Hematopoietic multipotent progenitor cell treated with erythropoietin and hydrocortisone succinate and interleukin-3 and kit ligand, for 15 days (in vitro differentiated cells): Measurements from ENCODE around the gene PRLH.
"Not testable (repeated sequence)": the region's sequence is repeated elsewhere in the genome, so short reads cannot be mapped to it uniquely, and the experiment has no call there.

Experiments used
- DNase-seq: peaks from one replicate; pipeline ENCODE4 v3.0.0-alpha.2; 2015; ENCODE audit warnings: low spot score

PRLH gene

GRCh38 chr2:237583385-237584295 is 17.3 kb downstream of the PRLH start:
- no peak for DNase-seq

GRCh38 chr2:237585590-237586221 is 19.3 kb downstream of the PRLH start:
- no peak for DNase-seq

- no peak for DNase-seq
Observed at GRCh38 chr2:237588044-237588696, 21.8 kb downstream of the PRLH start.

- DNase-seq: no peak
Observed at GRCh38 chr2:237590272-237591140, 24.1 kb downstream of the PRLH start, which contains the start of gene RAB17. RAB17 (minus strand) TSS chr2:237590734; CDS start chr2:237586154, 4,580 bp downstream.

- DNase-seq: no peak
Observed at GRCh38 chr2:237591141-237591881, 24.9 kb downstream of the PRLH start.

- no peak for DNase-seq
Observed at GRCh38 chr2:237592425-237592980, 26.1 kb downstream of the PRLH start.

- DNase-seq: no peak
Observed at GRCh38 chr2:237593036-237593435, 26.7 kb downstream of the PRLH start.

- no peak for DNase-seq
Observed at GRCh38 chr2:237593596-237594320, 27.4 kb downstream of the PRLH start.

GRCh38 chr2:237594514-237594871 is 28.1 kb downstream of the PRLH start:
- DNase-seq: no peak

- not testable (repeated sequence) for DNase-seq
Observed at GRCh38 chr2:237595829-237596519, 29.6 kb downstream of the PRLH start.

- no peak for DNase-seq
Observed at GRCh38 chr2:237596520-237597195, 30.3 kb downstream of the PRLH start.

- DNase-seq: no peak
Observed at GRCh38 chr2:237597196-237598145, 31.1 kb downstream of the PRLH start.

- DNase-seq: no peak
Observed at GRCh38 chr2:237598468-237599208, 32.3 kb downstream of the PRLH start.

GRCh38 chr2:237599465-237600110 is 33.2 kb downstream of the PRLH start:
- no peak for DNase-seq

GRCh38 chr2:237600205-237600846 is 34.0 kb downstream of the PRLH start:
- no peak for DNase-seq
